ENCODE data around the gene SLC39A3. TPM values are rescaled to one million over a fixed set of nuclear protein-coding genes. Genes with fewer than 3 reads are reported as not detected.

The SLC39A3 gene
- total and polyA plus RNA-seq, 2 of the 8 experiments (the other 6 are each of a cell fraction or from before 2014, with no cell fraction given): 33.0 to 52.9 TPM

DNA sequence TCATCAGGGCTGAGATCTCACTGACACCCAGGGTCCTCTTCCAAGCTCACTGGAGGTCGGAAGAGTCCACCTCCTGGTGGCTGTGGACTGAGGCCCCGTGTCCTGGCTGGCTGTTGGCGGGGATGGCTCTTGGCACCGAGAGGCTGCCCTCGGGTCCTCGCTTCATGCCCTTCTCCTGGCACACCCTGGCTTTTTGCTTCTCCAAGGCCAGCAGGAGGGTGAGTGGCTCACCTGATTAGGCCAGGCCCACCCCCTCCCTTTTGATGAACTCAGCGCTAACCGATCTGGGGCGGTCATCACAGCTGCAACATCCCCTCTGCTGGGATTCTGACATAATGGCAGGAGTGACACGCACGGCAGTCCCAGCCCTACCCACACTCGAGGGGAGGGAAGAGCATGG is 4.4 kb downstream of the SLC39A3 start (continued):
- TF ChIP-seq JUN (IDR thresholded peaks at IDR 0.05; ENCODE audit: low read depth, low read length) (no peak), RFX5 (IDR thresholded peaks at IDR 0.05; ENCODE audit: borderline replicate concordance, low read depth, low read length) (no peak), CHD2 (IDR thresholded peaks at IDR 0.05; ENCODE audit: low read length) (no peak), E2F6 (IDR thresholded peaks at IDR 0.05) (no peak)
- TF ChIP-seq, protein P1, sequence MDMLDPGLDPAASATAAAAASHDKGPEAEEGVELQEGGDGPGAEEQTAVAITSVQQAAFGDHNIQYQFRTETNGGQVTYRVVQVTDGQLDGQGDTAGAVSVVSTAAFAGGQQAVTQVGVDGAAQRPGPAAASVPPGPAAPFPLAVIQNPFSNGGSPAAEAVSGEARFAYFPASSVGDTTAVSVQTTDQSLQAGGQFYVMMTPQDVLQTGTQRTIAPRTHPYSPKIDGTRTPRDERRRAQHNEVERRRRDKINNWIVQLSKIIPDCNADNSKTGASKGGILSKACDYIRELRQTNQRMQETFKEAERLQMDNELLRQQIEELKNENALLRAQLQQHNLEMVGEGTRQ (IDR thresholded peaks at IDR 0.05; ENCODE audit: low read length): no peak

Measured in H1 (cell line).